ENCODE measurements around the gene YTHDF1. TPM values are rescaled to one million over a fixed set of nuclear protein-coding genes. Genes with fewer than 3 reads are reported as not detected.

YTHDF1 gene
- total RNA-seq, 1 donor from 2014 or later, result 29.1 TPM

DNA sequence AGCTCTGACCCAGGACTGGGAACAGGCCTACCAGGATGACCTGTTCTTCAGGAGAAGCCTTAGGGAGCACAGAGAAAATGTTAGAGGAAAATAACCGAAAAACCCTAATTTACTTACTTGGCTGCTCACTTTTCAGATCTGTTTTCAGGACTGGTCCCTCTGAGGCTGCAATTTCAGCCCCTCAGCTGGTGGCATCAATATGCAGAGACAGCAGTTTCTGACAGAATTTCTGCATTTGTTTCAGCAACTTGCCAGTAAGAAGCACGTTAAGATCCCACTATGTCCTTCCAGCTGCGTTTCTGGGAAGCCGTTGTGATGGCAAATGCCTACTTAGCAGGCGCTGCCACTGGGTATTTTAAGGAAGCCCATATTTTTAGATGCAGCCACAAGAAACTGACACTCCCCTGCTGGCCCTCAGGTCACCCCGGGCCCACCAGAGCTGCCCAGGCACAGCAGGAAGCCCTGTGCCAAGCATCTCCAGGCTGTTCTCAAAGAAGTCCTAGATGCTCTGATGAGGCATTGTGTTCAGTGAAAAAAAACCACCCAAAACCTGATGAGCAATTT lies 7.5 kb downstream of the YTHDF1 start:
- DNase-seq, result peak; percentile 19

DNA sequence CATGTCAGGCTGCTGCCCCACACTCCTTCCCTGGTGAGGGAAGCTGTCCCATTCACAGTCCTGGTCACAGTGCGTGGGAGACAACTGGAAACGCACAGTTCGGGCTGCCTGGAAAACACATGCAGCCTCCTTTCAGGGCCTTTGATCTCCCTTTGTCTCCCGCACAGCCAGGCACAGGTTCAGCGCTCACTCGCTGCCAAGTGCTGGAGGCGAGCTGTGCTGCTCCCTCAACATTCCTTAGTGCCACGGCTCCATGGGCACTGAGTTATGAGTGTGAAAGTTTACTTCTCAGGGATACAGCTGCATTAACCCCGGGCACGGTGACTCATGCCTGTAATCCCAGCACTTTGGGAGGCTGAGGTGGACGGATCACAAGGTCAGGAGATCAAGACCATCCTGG lies 9.1 kb downstream of the YTHDF1 start:
- no peak for DNase-seq

DNA sequence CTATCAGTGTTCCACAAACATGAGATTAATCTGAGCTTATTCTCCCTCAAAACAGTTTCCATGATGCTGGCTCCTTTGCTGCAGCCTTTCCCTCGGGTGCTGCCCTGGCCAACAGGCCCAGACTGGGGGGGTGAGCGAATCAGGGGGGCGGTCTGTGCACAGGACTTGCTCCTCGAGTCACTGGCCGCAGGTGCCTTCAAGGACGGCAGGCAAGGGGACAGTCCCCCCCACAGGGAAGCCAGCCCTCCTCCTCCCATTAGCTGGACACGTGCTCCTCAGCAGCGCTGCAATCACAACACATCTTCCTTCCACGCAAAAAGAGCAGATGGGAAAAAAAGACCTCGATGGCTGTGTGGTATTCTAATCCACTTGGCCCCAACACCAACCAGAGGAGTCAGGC lies 10.0 kb downstream of the YTHDF1 start:
- no peak for DNase-seq

DNA sequence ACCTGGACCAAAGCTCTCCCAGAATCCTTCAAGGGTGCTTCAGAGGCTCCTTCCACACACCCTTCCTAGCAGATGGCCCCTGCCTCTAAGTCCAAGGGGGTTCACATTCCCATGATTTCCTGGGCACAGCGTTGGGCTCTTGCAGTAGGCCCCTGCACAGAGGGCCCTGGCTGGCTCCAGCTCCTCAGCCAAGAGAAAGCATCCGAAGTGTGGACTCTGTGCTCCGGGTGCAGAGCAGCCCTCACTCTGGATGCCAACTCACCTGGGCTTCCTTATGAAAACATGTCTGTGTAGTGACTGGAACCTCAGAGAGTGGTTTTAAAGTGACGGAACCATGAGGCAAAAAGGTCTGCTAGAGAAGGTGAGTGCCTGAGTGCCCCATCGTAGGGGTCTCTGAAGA lies 11.6 kb downstream of the YTHDF1 start:
- DNase-seq, result no peak

DNA sequence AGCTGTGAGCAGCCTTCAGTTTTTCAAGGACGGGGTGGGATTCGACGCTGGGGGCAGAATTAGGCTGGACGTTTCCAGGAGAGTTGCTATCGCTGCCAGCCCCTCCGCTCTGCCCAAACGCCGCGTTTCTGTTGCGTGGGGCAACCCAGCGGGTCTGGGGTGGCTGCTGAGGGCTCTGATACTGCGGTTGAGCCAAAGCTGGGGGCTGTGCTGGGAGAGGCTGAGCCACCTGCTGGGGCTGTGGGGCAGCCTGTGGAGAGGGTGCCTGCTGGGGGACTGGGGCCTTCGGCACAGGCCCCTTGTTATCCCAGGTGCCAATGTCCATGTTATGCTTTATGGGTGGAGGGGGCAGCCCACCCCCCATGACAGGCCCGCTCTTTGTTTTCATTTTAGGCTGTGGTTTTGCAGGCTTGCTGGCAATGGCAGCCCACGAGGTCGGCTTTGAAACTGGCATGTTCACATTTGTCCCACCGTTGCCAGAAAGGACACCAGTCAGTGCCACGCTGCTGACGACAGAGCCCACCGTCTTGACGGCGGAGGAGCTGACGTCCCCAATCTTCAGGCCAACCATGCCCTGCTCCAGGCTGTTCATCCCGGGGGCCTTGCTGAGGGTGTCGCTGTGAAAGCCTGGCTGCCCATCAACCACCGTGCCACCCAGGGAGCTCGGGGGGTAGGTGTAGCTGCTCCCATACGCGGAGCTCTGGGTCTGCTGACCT lies 13.0 kb downstream of the YTHDF1 start:
- DNase-seq, result no peak

DNA sequence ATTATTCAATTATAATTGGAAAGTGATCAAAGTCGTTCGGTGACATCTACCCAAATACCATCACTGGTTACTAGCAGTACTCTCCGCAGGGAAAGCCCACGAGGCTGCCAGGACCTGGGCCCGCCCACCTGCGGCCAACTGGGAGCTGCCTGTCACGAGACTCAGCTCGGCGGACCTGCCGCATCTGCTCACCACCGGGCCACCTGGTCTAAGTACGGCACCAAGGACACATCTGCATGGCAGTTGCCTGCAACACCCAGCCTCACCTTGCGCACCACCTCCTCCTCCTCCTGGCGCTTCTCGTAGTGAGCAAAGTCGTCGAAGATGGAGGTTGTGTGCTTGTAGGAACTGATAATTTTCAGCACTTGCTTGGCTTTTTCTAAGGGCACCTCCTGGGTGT lies 13.9 kb downstream of the YTHDF1 start:
- no peak for DNase-seq

DNA sequence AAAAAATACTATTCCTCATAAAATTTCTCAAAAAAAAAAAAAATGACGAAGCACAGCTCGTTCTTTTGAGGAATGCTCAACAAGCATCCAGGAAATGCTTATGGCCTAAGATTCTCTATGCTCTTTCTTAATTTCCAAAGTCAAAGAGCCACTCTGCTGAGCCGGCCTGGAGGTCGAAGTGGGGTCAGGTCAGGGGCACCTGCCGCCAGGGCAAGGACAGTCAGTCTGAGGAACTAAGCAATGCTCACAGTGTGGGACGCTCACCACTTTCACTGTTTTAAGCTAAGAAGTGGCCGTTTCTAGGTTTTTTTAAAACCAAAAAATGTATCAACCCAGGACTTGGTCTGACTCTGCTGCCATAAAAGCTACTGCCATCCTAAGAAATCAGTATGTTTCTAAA lies 17.3 kb downstream of the YTHDF1 start:
- DNase-seq, result no peak

DNA sequence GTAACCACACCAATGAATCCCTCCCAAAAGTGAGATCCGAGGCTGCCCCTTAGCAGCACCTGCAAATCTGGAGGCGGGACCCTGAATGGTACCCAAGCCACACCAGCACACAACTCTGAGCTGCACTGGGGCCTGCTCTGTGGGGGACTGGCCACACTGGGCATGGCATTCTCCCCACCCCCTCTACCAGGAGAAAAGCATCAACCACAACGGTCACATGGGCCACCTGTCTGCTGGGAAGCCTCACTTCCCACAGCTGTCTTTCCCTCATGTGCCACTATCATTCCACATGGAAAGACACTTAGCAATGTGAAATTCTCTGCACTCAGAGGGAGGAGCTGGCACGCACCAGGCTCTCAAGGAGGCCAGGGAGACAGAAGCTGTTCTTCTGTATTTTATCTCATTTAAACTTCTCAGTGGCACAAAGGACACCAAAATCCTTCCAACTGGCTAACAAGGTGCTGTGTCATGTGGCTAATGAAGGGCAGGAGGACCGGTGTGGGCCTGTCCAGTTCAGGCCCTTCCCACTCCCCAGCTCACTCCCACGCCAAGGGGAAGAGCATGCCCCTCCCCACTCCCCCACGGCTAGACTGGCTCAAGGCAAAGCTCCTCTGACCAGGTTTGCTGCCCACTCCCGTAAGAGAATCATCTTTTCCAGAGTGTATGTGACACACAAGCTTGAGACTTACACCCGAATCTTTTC lies 19.0 kb downstream of the YTHDF1 start:
- peak; percentile 24 for DNase-seq

DNA sequence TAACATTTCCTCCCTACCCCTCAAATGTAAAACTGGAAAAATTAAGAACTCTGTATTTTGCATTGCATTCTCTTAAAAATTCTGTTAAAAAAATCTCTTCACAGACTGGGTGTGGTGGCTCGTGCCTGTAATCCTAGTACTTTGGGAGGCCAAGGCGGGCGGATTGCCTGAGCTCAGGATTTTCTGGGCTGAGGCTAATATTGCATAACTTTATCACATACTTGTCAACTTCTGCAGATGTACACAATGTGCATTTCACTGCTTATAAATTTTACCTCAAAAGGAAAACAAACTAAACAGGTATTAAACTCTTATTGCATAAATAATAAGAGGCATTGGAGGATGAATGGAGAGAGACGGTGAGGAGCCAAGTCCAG lies 21.1 kb downstream of the YTHDF1 start:
- DNase-seq, result no peak

DNA sequence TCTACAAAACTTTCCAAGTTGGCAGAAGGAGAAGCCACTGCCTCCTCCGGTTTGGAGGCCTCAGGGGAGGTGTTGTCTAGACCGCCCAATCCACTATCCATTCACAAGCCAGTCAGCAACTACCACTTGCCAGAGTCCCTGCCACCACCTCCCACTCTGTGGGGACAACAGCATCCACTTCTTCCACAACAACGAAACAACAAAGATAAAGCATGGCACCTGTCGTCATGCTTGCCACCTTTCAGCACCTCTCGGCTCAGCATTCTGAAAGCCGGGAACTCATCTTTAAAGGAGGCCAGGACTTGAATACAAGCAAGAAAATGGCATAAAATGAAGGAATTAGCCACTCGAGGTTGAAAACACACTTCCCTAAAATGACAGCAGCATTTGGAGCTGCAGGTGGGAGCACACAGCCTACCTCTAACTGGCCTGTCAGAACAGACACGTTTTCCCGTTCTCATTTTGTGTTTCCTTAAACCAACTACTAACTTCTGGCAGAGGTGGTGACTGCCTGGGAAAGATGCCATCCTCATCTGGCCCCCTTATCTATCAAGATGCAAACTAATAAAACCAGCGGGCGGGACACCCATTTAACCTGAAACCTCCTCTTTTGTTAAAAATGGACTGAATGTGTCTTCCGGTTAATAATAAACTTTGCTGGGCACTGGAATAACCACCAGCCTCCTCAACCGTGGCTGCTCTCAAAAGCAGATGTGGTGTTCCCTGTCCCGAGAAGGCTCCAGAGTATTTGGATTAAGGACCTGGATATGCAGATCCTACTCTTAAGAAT lies 21.7 kb downstream of the YTHDF1 start:
- no peak for DNase-seq

DNA sequence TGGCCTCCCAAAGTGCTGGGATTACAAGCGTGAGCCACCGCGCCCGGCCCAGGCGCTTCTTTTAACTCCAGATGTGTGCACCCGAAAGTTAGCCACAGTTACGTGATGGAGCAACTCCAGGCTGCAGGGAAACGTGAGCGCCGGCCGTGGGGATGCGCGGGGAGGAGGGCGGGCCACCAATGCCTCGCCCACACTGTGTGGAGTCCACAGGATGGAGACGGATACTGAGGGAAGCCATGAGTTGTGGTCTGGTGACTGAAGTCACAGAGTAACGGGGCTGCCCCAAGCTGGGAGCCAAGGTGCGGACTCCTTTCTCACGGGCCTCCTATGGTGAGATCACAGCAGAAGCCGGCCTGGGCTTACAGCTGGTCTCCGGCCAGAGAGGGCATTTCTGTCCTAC lies 23.2 kb downstream of the YTHDF1 start:
- DNase-seq, result no peak

DNA sequence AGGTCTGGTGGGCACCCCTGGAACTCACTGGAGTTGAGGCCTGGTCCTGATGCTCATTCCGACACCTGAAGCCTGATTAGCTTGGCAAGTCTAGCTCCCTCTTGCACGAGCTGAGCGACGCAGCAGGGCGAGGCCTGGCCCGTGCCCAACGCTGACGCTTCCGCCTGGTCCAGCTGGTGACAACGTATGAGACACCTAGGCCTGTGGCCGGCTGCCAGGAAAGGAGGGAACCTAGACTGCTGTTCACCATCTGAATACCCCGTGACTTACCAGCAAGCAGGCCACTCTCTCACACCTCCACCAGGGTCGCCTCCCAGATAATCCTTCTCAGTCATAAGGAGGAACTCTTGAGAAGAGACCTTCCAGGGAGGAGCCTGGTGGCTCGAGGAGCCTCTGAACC lies 24.5 kb downstream of the YTHDF1 start:
- no peak for DNase-seq

DNA sequence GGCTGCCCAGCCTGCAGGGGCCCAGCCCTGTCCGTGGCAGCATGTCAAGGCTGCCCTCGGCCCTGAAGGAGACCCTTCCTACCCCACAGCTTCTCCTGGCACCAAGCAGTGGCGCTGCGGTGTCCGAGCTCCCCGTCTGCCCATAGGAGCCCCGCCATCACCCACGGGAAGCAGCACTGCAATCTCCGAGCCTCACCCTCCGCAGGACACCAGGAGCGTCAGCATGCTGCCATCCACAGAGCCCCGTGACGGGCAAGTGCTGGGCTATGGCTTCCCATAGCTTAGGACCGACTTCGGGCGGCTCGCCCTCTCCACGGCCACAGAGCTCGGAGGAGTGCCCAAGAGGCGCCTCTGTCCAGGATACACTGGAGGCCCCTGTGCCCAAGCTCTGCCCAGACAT lies 25.1 kb downstream of the YTHDF1 start:
- no peak for DNase-seq

DNA sequence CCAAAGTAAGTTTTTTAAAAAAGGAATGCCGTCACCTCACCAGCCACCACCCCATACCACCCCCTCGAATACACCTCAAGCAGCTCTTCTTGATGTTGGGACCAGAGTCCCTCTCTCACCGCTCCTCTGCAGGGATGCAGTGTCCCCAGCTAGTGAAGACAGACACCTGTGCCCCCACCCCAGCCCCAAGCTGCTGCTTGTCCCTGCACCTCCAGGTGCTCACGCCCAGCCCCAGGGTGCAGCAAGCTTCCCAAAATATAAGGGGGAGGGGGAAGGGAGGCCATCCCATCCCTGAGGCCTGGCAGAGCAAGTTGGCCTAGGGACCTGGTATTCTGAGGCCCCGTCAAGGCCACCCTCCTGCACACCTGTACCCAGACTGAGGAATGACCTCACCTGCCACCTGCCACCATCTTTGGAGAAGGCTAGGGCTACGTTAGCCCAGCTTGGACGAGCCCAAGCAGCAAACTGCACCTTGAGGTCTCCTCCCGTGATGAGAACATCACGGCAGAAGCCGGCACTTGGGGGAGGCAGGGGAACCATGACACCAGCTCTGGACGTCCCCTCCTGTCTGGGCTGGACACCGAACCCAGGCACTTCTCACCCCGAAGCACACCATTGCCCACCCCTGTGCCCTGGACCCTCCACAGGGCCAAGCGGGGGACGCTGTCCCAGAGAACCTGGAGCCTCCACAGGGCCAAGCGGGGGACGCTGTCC lies 25.9 kb downstream of the YTHDF1 start:
- DNase-seq, result no peak

DNA sequence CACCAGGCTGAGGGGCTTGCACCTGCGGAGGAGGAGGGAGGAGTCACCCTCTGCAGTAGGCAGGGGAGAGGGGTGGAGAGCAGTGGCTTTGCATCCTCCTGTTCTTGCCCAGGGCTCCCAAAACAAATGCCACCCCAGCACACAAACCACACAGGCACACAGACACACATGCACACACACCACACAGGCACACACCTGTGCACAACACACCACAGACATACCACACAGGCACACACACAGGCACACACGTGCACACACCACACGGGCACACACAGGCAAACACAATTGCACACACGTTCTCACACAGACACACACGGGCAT lies 26.6 kb downstream of the YTHDF1 start:
- no peak for DNase-seq

DNA sequence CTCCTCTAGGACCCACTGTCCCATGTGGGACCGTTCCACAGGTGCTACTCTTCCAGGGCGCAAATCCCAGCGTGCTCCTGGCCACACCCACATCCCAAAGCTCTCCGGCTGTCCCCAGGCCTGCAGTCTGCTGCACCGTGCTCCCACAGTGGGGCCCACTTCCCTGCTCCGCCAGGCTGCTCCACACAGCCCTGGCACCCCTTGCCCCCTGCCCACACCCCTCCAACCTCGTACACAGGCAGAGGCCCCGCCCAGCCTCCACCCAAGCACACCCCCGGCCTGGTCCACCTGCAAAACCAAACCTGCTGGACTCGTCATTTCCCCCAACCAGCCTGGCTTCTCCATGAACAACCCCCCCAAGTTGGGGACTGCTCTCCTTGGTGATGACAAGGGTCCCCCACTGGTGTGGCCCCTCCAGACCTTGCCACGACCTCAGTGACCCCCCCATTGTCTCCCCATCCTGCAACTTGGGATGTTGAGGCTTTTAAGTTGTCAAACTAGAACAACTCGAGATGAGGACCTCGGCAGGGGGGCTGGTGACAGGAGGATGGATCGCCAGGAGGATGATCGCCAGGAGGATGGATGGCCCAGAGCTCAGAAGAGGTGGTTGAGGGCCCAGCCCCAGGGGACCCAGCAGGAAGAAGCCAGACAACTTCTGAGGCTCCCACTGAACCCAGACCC lies 27.1 kb downstream of the YTHDF1 start:
- no peak for DNase-seq

DNA sequence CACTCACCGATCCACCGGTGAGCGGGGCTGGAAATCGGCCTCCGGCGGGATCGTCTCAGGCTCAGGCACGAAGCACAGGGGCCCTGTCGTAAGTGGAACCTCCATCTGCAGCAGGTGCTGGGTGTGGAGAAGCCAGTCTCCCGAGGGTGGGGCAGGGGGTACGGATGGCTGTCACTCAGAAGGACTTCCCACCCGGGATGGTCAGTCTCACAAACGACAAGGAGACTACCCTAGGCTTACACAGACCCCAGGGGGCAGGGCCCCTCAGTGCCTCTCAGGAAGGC lies 27.8 kb downstream of the YTHDF1 start:
- no peak for DNase-seq

DNA sequence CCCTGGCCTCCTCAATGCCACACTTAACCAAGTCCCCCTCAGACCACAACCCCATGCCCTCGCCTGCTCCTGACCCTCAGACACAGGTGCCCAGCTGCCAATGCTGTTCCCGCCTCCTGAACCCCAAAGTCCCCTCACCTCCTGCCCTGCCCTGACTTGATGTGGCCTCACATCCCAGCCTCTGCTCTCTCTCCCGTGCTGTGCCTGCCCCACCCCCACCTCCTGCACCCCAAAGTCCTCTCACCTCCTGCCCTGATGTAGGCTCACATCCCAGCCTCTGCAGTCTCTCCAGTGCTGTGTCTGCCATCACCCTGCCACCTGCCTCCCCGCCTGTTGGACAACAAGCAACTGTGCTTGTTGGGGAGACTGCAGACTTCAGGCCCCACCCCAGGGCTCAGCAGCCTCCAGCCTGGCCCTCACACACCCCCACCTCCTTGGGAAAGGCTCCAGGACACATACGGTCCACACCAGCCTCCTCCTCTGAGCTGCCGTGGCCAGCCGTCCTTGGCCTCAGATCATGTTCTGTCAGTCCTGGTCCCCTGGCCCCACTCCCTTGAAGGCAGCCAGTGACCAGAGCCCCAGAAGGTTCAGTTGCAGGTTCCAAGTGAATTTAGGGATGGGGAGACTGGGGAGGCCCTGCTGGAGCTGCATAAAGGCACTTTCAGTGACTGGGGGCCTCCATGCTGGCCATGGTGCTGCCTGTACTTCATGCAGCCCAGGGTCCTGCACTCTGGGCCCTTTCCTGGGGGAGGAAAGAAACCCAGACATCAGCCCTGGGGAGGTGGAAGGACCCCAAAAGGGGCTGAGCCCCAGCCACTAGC lies 28.4 kb downstream of the YTHDF1 start:
- no peak for DNase-seq

DNA sequence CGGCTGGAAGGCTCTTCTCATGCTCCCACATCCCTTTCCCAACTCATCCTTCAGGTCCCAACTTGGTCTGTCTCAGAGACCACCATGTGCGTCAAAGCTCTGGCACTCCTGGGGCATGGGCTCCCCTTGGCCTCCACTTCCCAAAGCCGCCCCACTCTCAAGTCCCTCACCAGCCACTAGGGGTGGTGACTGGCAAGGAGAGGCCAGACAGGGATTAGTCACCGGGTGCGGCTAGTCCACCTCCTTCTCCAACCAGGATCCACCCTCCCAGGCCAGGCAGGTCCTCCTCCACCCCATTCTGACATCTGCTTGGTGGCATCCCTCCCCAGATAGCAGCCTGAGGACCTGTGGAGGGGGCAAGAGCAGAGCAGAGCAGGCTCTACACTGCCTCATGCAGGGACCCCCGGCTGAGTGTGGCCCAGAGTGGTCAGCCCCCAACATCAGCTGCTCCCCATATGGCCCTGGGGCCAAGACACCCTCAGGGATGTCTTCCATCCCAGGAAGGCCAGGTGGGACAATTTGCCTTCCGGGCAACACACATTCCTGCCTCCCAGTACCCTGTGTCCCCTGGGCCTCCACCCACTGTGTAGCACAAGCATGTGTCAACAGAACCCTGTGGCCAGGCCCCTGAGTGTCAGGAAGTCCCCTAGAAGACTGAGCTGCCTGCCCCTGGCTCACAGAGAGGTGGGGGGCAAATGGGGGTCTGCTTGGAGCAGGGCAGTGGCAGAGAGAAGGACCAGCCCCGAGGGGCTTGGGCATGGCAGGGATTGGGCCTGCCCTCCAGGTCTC lies 29.2 kb downstream of the YTHDF1 start:
- DNase-seq, result no peak

DNA sequence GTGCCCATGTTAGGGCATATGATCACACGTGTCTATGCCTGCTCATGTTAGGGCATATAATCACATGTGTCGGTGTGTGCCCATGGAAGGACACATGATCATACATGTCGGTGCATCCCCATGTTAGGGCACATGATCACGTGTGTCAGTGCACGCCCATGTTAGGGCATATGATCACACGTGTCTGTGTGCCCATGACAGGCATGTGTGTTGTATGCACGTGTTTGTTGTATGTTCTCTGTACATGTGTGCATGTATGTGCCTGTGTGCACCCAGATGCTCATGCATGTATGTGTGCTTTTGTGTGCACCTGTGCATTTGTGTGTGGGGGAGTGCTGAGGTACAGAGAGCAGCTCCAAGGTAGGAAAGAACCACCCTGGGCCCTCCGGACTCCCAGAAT lies 29.8 kb downstream of the YTHDF1 start:
- no peak for DNase-seq
